ENCODE measurements around the gene ADAM33.

ADAM33 gene, protein sequence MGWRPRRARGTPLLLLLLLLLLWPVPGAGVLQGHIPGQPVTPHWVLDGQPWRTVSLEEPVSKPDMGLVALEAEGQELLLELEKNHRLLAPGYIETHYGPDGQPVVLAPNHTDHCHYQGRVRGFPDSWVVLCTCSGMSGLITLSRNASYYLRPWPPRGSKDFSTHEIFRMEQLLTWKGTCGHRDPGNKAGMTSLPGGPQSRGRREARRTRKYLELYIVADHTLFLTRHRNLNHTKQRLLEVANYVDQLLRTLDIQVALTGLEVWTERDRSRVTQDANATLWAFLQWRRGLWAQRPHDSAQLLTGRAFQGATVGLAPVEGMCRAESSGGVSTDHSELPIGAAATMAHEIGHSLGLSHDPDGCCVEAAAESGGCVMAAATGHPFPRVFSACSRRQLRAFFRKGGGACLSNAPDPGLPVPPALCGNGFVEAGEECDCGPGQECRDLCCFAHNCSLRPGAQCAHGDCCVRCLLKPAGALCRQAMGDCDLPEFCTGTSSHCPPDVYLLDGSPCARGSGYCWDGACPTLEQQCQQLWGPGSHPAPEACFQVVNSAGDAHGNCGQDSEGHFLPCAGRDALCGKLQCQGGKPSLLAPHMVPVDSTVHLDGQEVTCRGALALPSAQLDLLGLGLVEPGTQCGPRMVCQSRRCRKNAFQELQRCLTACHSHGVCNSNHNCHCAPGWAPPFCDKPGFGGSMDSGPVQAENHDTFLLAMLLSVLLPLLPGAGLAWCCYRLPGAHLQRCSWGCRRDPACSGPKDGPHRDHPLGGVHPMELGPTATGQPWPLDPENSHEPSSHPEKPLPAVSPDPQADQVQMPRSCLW

DNA sequence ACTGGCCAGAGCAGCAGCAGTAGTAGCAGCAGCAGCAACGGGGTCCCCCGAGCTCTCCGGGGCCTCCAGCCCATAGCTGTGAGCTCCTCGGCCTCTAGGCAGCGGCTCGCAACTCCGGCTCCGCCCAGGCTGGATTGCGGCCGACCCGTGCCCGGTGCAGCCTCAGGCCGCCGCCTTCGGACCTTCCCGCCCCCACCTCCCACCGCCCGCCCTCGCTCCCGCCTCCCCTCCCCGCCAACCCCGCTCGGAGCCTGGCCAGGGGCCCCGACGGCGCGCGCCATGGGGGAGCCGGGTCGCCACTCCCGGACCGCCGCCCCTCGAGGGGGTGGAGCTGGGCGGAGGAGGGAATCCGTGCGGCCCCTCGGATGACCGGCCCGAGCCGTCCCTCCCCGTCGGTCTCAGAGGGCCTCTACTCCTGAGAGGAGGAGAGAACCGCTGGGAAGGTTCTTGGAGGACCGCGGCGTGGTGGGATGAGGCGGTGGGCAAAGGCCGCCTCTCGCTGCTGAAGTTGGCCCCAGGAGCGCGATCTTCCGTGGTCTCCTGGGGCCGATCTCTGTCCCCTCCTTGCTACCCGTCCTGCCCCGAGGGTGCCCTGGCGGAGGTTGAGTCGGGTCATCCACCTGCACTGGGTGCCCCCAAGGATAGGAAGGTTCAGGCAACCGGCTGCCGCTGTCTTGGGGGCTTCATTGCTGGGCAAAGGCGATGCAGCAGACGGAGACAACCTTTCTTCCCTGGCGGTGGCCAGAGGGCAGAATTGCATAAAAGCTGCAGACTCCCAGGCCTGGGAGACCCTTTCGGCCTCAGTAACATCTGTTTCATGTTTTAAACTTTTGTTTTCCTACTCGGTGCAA lies at the start of gene ADAM33:
Gene ADAM33 (minus strand): TSS at position 80 of the 851 bp plus-strand sequence. CDS start 6 bp downstream, at position 74.
- no peak for FAIRE-seq

DNA sequence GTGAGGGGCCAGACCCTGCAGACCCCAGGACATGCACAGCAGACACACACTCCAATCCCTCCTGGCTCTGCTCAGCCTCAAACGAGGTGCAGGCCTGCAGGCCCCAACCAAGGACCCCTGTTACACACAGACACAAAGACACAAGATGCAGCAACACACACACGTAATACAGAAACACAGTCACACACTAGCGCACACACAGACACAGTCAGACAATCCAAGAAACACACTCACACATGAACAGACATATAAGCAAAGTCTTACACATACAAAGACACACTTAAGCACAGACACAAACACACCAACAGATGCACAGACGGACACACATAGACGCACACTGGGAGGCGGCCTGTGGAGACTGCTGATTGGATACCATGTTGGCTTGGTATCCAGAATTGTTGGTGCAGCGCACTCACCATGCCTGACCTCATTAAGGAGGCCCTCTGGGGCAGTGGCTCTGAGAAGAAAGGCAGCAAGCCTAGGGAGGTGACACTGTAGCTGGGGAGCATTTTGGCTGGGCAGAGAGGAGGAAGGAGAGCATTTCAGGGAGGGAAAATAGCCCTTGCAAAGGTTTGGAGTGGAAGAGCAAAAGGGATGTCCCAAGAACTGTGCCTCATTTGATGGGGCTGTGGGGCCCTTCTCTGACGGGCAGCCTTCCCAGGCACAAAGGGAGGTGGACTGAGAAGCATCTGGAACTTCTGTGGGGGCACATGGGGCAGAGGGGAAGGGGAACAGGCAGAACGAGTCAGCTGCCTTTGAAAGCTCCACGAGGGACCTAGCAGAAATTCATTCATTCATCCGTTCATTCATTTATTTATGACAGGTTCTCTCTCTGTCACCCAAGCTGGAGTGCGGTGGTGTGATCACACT lies 49.2 kb upstream of the ADAM33 start:
- FAIRE-seq: no peak

DNA sequence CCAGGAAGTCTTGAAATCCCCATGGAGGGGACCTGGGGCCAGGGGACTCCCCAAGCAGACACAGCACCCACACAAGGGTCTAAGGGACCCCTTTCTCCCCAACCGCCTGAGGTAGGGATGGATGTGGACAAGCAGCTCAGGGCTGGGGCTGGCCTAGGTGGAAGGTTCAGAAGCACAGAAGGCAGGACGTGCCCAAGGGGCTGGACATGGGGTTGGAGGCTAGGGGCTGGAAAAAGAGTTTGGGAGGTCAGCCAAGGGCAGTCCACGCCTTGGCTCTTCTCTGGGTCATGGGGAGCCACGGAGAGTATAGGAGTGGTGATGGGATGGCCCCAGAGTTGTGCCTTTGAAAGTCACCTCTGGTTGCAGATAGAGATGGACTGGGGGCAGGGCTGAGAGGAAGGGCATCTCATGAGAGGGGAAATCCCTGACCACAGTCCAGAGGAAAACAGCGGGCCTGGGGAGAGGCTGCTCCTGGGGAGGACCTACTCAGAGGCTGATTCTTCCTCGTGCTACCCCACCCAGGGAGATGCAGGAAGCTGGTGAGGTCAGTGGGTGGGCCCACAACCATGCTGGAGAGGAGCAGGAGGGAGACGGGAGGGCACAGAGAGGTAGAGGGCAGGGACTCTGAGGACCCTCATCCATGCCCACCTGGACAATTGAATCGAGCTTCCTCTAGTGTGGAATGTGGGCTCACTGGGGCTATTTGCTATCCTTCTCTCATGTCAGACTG lies 48.2 kb upstream of the ADAM33 start:
- FAIRE-seq: no peak

DNA sequence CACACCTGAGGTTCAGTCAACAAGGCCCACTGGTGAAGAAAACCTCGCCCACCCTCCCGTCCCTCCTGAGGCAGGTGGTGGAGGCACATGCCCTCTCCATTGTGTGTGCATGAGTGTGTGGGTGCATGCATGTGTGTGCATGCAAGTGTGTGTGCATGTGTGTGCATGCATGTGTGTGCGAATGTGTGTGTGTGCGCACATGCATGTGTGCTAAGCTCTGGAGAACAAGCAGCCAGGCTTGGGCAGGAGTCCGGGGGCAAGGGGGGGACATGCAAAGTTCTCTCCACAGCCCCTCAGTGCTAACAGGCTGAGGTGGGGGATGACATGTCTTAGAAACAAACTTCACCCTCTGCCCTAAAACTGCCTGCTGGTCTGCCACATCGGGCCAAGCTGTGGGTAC lies 47.6 kb upstream of the ADAM33 start:
- no peak for FAIRE-seq

DNA sequence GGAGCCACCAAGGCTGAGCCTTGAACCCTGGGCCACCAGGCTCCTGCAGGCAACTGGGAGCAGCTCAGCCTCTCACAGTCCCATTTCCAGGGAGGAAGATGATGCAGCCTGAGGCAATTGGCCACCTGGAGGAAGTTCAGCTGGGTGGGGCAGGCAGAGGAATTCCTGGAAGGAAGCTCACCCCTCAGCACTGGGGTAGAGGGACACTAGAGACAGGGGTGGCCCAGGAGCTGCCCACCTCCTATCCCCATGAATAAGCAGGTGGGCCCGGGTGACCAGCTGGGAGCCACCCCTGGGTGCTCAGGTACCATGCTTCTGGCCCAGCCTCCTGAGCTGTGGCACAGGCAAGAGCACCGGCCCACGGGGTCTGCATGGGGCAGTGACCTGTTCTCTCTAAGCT lies 47.1 kb upstream of the ADAM33 start:
- FAIRE-seq: no peak

DNA sequence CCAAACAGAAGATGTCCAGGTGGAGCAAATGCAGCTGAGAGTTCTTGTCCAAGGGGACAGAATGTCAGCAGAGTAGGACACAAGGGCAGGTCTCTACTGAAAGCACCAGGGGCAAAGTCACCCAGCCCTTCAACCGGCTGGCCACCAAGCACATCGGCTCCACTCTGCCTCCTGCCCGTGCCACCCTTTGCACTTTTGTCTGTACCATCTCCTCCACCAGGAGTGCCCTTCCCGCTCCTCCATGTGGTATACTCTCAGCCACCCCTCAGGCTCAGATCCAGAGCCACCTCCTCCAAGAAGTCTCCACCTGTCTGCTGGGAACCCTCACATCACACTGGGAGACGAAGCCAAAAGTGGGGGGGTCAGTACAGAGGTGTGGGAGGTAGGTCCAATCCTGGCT lies 46.5 kb upstream of the ADAM33 start:
- FAIRE-seq: no peak

DNA sequence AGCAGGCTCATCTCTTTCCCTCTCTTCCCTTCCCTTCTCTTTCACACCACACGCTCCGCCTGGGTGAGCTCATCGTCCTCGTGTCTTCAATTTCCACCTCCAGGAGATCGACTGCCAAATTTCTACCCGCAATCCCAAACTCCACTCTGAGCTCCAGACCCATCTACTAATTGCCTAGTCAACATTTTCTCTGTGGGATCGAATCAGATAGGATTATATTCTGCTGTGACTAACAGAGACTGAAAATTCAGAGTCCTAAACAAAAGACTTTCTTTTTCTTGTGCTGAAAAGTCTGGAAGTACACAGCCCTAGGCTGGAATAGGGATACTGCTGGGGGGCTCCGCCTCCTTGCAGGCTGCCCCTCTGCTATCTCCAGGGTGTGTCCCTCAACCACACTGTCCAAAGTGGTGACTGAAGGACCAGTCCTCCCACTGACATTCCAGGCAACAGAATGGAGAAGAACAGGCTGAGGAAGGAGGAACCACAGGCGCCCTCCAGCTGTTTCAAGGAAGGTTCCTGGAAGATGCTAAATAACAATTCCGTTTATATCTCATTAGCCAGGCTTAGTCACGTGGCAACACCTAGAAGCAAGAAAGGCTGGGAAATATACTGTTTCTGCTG lies 45.7 kb upstream of the ADAM33 start:
- FAIRE-seq: no peak

DNA sequence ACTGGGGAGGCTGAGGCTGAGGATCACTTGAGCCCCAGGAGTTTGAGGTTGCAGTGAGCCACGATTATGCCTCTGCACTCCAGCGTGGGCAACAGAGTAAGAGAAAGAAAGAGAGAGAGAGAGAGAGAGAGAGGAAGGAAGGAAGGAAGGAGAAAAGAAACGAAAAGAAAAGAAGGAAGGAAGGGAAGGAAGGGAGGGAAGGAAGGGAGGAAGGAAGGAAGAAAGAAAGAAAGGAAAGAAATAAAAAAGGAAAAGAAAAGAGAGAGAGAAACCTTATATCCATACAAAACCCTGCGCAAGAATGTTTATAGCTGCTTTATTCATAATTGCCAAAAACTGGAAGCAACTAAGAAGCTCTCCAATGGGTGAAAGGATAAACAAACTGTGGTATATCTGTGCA lies 42.5 kb upstream of the ADAM33 start:
- FAIRE-seq: no peak

DNA sequence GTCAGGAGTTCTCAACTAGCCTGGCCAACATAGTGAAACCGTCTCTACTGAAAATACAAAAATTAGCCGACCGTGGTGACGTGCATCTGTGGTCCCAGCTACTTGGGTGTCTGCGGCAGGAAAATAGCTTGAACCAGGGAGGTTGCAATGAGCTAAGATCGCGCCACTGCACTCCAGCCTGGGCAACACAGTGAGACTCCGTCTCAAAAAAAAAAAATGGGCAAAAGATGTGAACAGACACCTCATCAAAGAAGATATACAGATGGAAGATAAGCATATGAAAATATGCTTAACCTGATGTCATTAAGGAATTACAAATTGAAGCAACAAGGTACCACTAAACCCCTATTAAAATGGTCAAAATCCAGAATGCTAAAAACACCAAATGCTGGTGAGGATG lies 41.5 kb upstream of the ADAM33 start:
- no peak for FAIRE-seq

DNA sequence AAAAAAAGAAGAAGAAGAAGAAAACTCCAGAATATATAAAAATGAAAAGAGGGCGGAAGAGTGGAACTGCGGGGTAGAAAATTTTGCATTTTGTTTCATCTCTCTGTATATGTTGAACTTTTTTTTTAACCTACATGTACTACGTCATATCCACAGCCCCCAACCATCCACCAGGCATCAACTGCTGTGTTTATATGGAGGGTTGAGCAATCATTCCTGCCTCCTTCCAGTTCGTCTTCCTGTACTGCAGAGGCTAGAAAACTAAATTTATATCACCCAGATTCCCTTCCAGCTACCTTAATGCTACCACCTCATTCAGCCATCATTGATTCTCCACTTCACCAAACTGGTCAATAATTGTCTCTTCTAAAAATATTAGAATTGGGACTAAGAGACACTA lies 40.1 kb upstream of the ADAM33 start:
- no peak for FAIRE-seq

DNA sequence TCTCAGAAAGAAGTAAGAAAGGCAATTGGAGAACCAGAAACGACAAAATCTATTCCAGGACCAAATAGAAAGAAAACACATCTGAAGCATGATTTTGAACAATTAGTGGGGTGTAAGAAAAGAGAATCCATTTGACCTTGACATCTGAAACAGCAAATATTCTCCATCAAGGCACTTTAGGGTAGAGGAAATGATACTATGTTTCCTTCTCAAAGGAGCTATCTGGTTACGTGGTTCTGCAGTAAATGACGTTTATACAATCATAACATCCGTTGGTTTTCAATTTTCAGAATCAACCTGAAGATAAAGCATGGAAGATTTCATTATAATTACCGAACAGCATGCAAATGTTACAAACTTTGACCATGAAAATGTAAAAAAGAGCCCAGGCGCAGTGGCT lies 38.8 kb upstream of the ADAM33 start:
- FAIRE-seq: no peak

DNA sequence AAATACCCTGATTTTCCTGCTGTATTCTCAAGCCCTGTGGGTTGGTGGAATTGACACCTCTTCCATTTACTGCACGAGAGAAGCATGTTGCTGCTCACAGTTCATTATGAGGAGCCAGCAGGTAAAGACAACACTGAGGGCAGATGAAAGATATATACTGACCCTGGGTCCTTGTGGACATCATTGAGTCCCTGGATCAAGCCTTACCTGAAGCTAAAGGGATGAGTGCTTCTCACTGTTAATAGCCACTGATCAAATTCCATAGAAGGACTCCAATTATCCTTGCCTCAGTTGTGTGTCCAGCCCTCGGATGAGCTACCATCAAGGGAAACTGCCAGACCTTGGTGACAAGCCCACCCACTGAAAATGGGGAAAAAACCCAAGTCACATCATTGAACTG lies 38.3 kb upstream of the ADAM33 start:
- FAIRE-seq: no peak

DNA sequence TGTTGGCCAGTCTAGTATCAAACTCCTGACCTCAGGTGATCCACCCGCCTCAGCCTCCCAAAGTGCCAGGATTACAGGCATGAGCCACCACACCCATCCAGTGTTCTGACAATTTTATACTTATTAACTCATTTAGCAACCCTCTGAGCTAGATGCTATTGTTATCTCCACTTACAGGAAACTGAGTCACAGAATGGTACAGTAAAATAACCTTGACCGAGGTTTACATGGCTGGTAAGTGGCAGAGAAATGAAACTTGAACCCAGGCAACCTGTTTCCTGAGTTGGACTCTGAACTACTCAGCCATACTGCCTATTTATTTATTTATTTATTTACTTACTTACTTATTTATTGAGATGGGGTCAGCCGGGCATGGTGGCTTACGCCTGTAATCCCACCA lies 37.2 kb upstream of the ADAM33 start:
- FAIRE-seq: no peak

DNA sequence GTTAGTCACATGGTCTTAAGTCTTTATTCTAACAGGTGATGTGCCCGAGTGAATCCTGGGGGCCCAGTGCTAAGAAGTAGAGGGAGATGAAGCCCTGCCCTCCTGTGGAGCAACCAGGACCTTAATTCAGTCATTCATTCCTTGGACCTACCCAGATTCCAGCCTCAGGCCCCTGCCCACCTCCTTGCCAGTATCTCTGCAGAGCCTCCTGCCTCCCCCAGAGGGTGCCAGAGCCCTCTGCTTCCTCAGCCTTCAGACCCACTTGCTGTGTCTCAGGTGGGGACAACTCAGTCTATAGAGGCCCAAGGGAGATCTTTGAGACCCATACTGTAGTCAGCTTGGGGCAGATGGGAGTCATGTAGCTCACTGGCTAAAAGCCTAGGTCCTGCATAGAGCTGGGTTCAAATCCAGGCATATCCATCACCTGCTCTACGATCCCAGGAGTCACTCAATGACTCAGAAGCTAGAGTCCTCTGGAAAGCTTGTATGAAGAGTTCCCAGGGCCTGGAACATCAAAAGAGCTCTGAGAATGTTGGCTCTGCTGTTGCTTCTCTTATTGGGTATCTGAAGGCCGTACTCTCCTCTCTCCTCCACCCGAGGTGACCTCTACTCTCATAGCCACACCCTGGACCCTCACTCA lies 34.5 kb upstream of the ADAM33 start:
- FAIRE-seq: no peak

DNA sequence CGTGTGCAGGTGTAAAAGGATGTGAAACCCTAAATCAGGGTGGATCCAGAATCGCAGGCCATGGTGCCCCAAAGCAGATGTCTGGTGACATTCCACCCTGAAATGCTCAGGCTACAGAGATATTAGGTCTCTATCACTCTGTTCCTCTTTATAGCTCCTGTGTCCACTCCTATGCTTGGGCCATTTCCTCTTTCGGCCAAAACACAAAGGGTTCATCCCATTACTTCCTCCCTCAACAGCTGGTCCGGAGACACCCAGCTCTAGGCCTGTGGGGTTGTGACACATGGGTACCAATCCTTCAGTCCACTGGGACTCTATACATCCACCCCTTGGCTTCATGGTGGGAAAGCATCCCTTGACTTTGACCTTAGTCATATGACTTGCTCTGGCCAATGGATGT lies 32.3 kb upstream of the ADAM33 start:
- no peak for FAIRE-seq

DNA sequence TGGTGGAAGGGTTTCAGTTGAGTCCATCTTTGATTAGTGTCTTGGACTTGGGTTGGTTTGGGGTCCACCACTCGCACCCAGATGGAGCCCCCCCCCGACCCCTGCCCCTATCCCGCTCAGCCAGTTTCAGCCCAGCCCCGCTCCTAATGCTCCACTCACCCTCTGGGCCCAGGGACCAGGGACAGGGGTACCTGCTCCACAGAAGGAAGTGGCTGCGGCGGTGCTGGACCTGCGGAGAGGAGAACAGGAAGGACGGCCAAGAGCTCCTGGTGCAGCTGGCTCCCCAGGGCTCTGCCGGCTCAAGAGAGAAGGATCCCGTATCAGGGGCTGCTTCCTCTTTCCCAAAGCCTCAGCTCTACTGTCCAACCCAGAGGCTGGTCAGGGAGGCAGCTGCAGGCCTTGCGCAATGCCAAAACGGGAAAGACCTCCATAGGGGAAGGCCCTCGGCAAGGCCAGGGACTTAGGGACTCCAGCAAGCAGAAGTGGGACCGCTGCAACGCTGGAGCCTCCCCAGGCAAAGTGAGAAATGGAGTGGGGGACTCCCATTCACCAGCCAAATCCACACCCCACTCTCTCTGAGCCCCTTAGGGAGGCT lies 30.6 kb upstream of the ADAM33 start, which contains the start of gene SIGLEC1:
Gene SIGLEC1 (minus strand): TSS at position 322 of the 595 bp plus-strand sequence. CDS start 5,472 bp downstream, outside the sequence.
- FAIRE-seq: no peak

DNA sequence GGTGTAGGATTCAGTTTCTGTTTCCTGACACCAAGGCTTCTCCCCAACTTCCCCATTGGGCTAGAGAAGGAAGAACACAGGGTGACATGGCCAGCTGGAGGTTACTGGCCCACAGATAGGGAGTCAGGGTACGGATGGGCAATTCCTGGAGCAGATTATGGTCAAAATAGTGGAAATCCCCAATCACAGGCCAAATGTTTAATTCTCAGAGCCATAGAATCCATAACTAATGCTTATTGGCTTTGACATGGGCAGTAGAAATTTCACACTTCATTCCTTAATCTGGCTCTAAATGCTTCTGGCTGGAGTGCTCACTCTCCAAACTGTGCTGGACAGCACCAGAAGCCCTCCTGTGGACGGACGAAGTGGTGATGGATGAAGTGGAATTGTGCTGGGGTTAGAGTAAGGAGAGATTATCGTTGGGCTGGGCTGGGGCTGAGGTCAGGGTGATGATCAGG lies 29.7 kb upstream of the ADAM33 start:
- no peak for FAIRE-seq

DNA sequence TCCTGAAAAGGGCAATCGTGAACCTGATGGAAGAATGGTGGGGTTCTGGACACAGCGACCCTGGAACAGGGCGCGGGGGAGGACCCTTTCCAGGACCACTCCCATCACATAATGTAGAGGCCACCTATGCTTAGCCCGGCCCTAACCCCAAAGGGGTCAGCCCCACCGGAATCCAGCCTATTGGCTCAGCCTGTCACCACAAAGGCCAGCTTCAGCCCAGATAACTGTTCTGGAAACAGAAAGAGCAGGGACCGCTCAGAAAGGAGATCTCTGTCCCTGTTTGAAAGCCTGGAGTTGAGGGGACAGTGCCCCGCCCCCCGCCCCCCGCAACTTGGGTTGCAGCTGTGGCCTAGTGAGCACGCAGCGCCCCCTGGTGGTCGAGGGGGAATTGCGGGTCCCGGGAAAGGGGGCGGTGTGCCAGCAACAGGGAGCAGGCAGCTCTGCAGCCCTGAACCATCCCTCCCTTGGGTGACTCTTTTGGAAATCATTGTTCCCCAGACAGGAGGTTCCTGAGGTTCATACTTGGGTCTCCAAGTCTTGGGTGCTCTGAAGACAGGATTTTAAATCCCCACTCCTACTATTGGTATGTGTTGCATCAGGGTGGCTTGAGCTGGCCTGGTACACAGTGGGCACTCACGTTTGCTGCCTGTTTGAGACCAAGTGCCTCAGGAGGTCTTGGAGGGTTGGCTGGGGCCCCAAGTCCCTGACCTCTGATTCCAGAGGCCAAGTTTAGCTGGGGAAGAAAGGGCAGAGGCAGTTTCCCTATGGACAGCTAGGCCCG lies 29.1 kb upstream of the ADAM33 start:
- FAIRE-seq: no peak

DNA sequence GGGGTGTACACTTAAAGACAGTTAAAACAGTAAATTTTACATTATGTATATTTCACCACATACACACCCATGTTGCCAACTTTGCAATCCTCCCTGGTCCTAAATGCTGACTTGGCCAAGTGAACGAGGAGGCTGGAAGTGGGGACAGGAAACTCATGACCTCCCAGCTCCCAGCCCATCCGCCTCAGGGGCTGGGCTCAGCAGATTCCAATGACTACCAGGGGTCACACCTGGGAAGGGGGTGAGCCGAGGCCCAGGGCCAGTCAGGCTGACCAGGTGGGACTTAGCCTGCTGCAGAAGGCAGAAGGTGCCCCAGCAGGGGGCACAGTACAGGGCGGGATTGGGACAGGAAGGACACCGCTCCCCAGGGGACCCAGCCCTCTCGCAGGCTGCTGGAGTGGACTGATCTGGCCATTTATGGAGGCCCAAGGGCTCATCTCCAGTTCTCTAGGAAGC lies 28.2 kb upstream of the ADAM33 start:
- no peak for FAIRE-seq
